Kidney (tissue), 14 donors: ENCODE results near the gene PPP5C. TPM values are rescaled to one million over a fixed set of nuclear protein-coding genes. Genes with fewer than 3 reads are reported as not detected.

Experiments used
- DNase-seq, 5 donors: peaks; one replicate each; pipeline ENCODE4 v3.0.0-alpha.2; 2013 to 2020
- FAIRE-seq: peaks from 2 replicates; lab custom pipeline; 2012; peaks lifted over from hg19 to GRCh38; lab: Jason Lieb, UNC
- H3K27ac ChIP-seq, 2 donors: one replicate each; pipeline ENCODE4 v1.7.0; 2013; ENCODE audit warnings: low read depth in 2 of 2, low read length in 2 of 2, inconsistent platforms in 1 of 2
- H3K27me3 ChIP-seq: one replicate; pipeline ENCODE4 v1.7.1; 2013; ENCODE audit warnings: low read length, inconsistent platforms; ENCODE audit not compliant: control insufficient read depth, insufficient read depth
- H3K36me3 ChIP-seq, 3 donors: one replicate each; pipeline versions ENCODE4 v1.7.0 to v1.7.1; 2013; ENCODE audit warnings: low read length in 3 of 3, control low read depth in 1 of 3, inconsistent platforms in 1 of 3; ENCODE audit not compliant: insufficient read depth in 3 of 3, control insufficient read depth in 2 of 3
- H3K4me1 ChIP-seq, 3 donors: one replicate each; pipeline versions ENCODE4 v1.7.0 to v1.7.1; 2013; ENCODE audit warnings: low read length in 3 of 3, inconsistent platforms in 1 of 3, low read depth in 1 of 3; ENCODE audit not compliant: control insufficient read depth in 2 of 3, insufficient read depth in 2 of 3
- H3K4me3 ChIP-seq, 3 donors: one replicate each; pipeline versions ENCODE4 v1.7.0 to v1.8.1; 2013; ENCODE audit warnings: low read length in 3 of 3, control low read depth in 1 of 3, inconsistent platforms in 1 of 3
- H3K9ac ChIP-seq, 3 donors: one replicate each; pipeline versions ENCODE4 v1.7.0 to v1.7.1; 2013; ENCODE audit warnings: low read length in 3 of 3, control low read depth in 1 of 3, inconsistent platforms in 1 of 3
- H3K9me3 ChIP-seq, 3 donors: one replicate each; pipeline versions ENCODE4 v1.7.0 to v1.7.1; 2013; ENCODE audit warnings: low read length in 3 of 3, control low read depth in 1 of 3, inconsistent platforms in 1 of 3; ENCODE audit not compliant: control insufficient read depth in 2 of 3, insufficient read depth in 1 of 3
- intact Hi-C: fragments of 100-400 bp; cut with DNase I; formaldehyde crosslinking; loops from one replicate; pipeline ENCODE4 v1.11.1; 2022
- polyA plus RNA-seq: library from polyadenylated mRNA; stranded (reverse); fragments of 350-450 nt; fragmentation: Illumina TruSeq; extraction: RNeasy Lipid Tissue Mini Kit (QIAGEN cat#74804); gene quantifications from one replicate; pipeline ENCODE4 v1.2.3, GENCODE V29; 2014; ENCODE audit warnings: low read depth, low replicate concordance; ENCODE audit not compliant: insufficient read depth
- total RNA-seq: library from RNA; stranded (reverse); fragmentation: NEBNext Ultra II Directional; extraction: Animal tissue kit (Norgen Biotek cat#: 25700); gene quantifications from one replicate; pipeline ENCODE4 v1.2.1, GENCODE V29; 2021
- TF ChIP-seq, protein P1 (sequence below): IDR thresholded peaks from 3 replicates; pipeline ENCODE4 v1.5.1; 2012; ENCODE audit warnings: mild to moderate bottlenecking, moderate library complexity, borderline replicate concordance; ENCODE audit not compliant: insufficient read depth; ENCODE audit errors: extremely low read depth
- donor health status: control.
- donor health status: control.
- donor health status: control.
- donor health status: control.
- donor health status: control.
- donor health status: DM: yes; HTN: yes; CAD: no.
- donor health status: Normal renal cell carcinoma (clear cell type).

PPP5C gene
- total and polyA plus RNA-seq, 2 donors from 2014 or later, result 54.3 to 63.7 TPM

DNA sequence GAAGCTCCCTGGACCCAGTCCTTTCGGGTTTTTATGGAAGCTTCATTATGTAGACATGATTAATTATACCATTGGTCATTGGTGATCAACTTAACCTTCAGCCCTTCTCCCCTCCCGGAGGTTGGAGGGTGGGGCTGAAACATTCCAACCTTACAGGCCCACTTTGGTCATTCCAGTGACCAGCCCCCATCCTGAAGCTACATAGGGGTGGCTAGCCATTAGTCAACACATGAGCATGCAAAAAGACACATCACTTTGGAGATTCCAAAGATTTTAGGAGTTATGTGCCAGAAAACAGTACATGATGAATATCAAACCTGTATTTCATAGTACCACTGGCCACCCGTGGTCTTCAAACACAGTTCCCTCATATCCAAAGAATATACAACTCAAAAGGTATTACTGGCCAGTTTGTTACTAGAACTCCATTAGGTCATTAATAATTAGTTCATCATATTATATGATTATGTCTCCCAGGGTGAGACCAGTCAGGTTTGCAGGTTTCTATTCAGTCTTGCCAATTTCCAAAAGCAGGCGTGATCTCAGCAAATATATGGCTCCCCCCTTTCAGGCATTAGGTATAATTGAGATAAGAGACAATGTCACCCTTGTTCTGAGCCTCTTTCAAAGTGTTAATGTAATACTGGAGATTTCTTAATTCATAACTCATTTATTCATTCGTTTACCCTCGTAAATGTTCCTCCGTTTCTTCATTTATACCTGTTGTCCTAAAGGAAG lies 11.1 kb downstream of the PPP5C start:
- peak in 1 of 5 donors; percentile 7 for DNase-seq
- Histone ChIP-seq H3K4me3 (no peak overlapping the region), H3K27ac (no peak overlapping the region), H3K27me3 (no peaks in the 10 kb centered on the region), H3K9ac (no peak overlapping the region), H3K9me3 (no peaks in the 10 kb centered on the region), H3K4me1 (peaks cover 0 to 4% (median 0%) of the 10 kb centered on the region in 3 donors), H3K36me3 (peaks cover 0 to 16% (median 11%) of the 10 kb centered on the region in 3 donors)
- intact Hi-C loops, result no loop called here
- no peak for FAIRE-seq
- TF ChIP-seq, protein P1, sequence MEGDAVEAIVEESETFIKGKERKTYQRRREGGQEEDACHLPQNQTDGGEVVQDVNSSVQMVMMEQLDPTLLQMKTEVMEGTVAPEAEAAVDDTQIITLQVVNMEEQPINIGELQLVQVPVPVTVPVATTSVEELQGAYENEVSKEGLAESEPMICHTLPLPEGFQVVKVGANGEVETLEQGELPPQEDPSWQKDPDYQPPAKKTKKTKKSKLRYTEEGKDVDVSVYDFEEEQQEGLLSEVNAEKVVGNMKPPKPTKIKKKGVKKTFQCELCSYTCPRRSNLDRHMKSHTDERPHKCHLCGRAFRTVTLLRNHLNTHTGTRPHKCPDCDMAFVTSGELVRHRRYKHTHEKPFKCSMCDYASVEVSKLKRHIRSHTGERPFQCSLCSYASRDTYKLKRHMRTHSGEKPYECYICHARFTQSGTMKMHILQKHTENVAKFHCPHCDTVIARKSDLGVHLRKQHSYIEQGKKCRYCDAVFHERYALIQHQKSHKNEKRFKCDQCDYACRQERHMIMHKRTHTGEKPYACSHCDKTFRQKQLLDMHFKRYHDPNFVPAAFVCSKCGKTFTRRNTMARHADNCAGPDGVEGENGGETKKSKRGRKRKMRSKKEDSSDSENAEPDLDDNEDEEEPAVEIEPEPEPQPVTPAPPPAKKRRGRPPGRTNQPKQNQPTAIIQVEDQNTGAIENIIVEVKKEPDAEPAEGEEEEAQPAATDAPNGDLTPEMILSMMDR, result no peak

DNA sequence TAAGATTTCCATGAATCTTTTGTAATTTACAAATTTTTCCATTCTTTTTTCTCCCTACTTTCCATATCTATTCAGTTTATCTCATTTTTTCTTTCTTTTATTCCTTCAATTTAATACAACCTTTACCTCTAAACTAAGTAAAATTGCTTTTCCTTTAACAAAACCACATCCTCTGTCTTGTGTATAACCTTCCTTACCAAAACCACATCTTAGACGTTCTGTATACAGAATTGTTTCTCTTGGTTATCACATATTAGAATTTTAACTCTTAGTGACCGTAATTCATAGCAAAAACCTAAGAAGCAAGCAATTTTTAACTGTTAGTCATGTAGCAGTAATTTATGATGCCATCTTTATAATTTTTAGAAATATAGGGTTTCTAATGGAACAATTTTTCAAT lies 15.0 kb downstream of the PPP5C start:
- Histone ChIP-seq H3K4me3 (no peak overlapping the region), H3K9me3 (no peaks in the 10 kb centered on the region), H3K36me3 (peaks cover 0 to 17% (median 9%) of the 10 kb centered on the region in 3 donors), H3K27me3 (no peaks in the 10 kb centered on the region), H3K27ac (no peak overlapping the region), H3K4me1 (no peaks in the 10 kb centered on the region), H3K9ac (no peak overlapping the region)
- TF ChIP-seq, protein P1, result no peak
- DNase-seq, result no peak
- intact Hi-C loops, result no loop called here
- no peak for FAIRE-seq

DNA sequence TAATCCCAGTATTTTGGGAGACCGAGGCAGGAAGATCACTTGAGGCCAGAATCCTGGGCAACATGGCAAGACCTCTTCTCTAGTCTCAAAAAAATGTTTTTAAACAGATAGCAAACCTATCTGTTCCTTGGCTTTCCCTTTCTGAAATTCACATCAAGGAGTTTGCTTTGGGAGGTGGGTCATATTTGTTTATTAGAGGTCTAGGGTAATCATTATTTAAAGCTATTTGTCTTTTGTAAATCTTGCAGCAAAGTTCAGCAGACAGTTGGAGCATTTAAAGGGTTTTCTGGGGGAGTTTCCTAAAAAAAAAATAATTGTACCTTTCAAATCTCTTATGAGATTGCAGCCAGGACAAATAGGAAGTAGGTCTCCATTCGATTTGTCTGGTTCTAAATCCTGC lies 17.5 kb downstream of the PPP5C start:
- H3K36me3 ChIP-seq, result peaks cover 0 to 17% (median 9%) of the 10 kb centered on the region in 3 donors
- H3K9me3 ChIP-seq, result no peaks in the 10 kb centered on the region
- TF ChIP-seq, protein P1, result no peak
- FAIRE-seq (no peak), DNase-seq (no peak)
- no peak overlapping the region for H3K9ac ChIP-seq
- no peaks in the 10 kb centered on the region for H3K27me3 ChIP-seq
- intact Hi-C loops, result no loop called here
- H3K4me3 ChIP-seq, result no peak overlapping the region
- no peaks in the 10 kb centered on the region for H3K4me1 ChIP-seq
- no peak overlapping the region for H3K27ac ChIP-seq
